Measurements from ENCODE around the gene MRPL12. TPM values are rescaled to one million over a fixed set of nuclear protein-coding genes. Genes with fewer than 3 reads are reported as not detected.

Gene MRPL12
- total RNA-seq, 4 donors from 2014 or later = 26.1 to 63.3 (median 35.8) TPM

DNA sequence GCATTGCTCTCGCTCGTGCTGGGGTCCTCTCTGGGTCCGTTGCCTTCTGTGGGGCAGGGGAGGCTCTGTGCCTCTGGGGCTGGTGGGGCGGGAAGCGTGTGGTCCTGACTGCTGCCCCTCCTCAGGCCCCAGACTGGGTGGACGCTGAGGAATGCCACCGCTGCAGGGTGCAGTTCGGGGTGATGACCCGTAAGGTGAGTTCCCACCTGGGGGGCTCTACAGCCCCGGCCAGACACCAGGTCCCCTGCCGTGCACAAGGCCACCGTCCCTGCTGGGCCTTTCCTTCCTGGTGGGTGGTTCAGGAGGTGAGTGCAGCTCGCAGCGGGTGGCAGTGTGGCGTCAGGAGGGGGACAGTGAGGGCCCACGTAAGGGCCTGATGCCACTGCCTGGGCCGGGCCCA lies 12.6 kb upstream of the MRPL12 start:
- WGBS, 2 donors = 92 to 100% methylated on average over 2 to 14 of the region's 17 CpGs
- H3K4me3 ChIP-seq = no peak overlapping the region
- no peaks in the 10 kb centered on the region for H3K27me3 ChIP-seq
- TF ChIP-seq POLR2A (IDR thresholded peaks at IDR 0.05) (no peak), CTCF (IDR thresholded peaks at IDR 0.05) (no peak), EP300 (IDR thresholded peaks at IDR 0.05) (no peak)
- no peak for DNase-seq (ENCODE audit: low spot score in 2 of 2)
- H3K4me1 ChIP-seq = peaks cover 0 to 11% (median 3%) of the 10 kb centered on the region in 4 donors
- no peak overlapping the region for H3K27ac ChIP-seq
- H3K9me3 ChIP-seq = no peaks in the 10 kb centered on the region
- H3K36me3 ChIP-seq = peaks cover 7 to 97% (median 55%) of the 10 kb centered on the region in 3 donors

- no peak overlapping the region for H3K4me3 ChIP-seq
- no peak overlapping the region for H3K27ac ChIP-seq
- TF ChIP-seq CTCF (IDR thresholded peaks at IDR 0.05) (no peak), EP300 (IDR thresholded peaks at IDR 0.05) (no peak), POLR2A (IDR thresholded peaks at IDR 0.05) (no peak)
- H3K36me3 ChIP-seq = peaks cover 8 to 100% (median 53%) of the 10 kb centered on the region in 3 donors
- no peaks in the 10 kb centered on the region for H3K27me3 ChIP-seq
- 88 to 92% methylated on average over 14 to 18 of the region's 18 CpGs for WGBS, 2 donors
- no peak for DNase-seq (ENCODE audit: low spot score in 2 of 2)
- no peaks in the 10 kb centered on the region for H3K9me3 ChIP-seq
- peaks cover 0 to 5% (median 0%) of the 10 kb centered on the region in 4 donors for H3K4me1 ChIP-seq
These were observed 12.0 kb upstream of the MRPL12 start for GRCh38 chr17:81691196-81691595.

DNA sequence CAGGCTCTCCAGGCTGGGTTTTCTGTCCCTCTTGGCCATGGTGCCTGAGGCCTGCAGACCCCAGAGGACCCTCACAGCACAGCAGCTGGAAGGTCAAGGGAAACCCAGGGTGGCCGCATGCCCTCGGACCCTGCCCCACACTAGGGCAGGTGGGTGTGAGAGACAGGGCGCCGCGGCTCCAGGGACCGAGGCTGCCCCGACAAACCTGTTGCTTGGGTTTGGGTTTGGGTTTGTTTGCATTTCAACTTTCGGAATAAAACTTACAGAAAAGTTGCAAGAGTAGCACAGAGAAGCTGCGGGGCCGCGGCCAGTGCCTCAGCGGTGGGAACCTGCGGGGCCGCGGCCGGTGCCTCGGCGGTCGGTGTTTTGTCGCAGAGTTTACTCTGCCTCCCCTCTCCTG lies 11.6 kb upstream of the MRPL12 start:
- H3K4me1 ChIP-seq = peaks cover 0 to under 1% (median 0%) of the 10 kb centered on the region in 4 donors
- DNase-seq (ENCODE audit: low spot score in 2 of 2) = no peak
- peaks cover 10 to 100% (median 53%) of the 10 kb centered on the region in 3 donors for H3K36me3 ChIP-seq
- TF ChIP-seq EP300 (IDR thresholded peaks at IDR 0.05) = no peak
- TF ChIP-seq CTCF (IDR thresholded peaks at IDR 0.05) = no peak
- no peak for TF ChIP-seq POLR2A (IDR thresholded peaks at IDR 0.05)
- no peak overlapping the region for H3K27ac ChIP-seq
- H3K27me3 ChIP-seq = no peaks in the 10 kb centered on the region
- WGBS, 2 donors = 94 to 95% methylated on average over 20 of the region's 20 CpGs
- H3K9me3 ChIP-seq = no peaks in the 10 kb centered on the region
- H3K4me3 ChIP-seq = no peak overlapping the region

DNA sequence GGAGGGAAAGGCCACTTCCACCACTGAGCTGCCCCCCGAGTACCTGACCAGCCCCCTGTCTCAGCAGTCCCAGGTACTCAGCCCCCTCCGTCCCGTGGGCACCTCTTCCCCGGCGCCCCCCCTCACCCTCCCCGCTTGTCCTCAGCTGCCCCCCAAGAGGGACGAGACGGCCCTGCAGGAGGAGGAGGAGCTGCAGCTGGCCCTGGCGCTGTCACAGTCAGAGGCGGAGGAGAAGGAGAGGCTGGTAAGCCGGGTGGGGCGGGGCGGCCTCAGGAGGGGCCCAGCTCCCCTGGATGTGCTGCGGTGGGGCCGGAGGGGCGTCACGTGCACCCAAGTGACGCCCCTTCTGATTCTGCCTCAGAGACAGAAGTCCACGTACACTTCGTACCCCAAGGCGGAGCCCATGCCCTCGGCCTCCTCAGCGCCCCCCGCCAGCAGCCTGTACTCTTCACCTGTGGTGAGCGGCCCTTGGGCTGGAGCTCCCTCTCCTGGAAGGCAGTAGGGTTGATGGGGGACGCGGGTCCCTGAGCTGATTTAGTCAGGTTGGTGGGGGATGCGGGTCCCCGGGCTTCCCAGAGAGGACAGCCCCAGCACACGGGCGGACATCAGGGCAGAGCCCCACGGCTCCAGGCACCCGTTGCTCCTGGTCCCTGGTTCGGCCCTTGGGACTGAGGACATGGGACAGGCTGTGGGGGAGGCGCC lies 9.5 kb upstream of the MRPL12 start:
- no peak overlapping the region for H3K4me3 ChIP-seq
- no peak for TF ChIP-seq POLR2A (IDR thresholded peaks at IDR 0.05)
- no peak for TF ChIP-seq CTCF (IDR thresholded peaks at IDR 0.05)
- TF ChIP-seq EP300 (IDR thresholded peaks at IDR 0.05) = no peak

GRCh38 chr17:81694810-81695209 lies 8.4 kb upstream of the MRPL12 start:
- WGBS, 2 donors = 93% methylated on average over 18 to 19 of the region's 19 CpGs
- Histone ChIP-seq H3K4me3 (no peak overlapping the region), H3K27ac (no peak overlapping the region)

More for the DNA sequence above, 9.5 kb upstream of the MRPL12 start:
- 86 to 93% methylated on average over 11 to 35 of the region's 35 CpGs for WGBS, 2 donors
- Histone ChIP-seq H3K27ac (no peak overlapping the region), H3K27me3 (no peaks in the 10 kb centered on the region), H3K9me3 (no peaks in the 10 kb centered on the region), H3K36me3 (peaks cover 10 to 100% (median 39%) of the 10 kb centered on the region in 3 donors), H3K4me1 (no peaks in the 10 kb centered on the region)
- no peak for DNase-seq (ENCODE audit: low spot score in 2 of 2)

More at GRCh38 chr17:81694810-81695209, 8.4 kb upstream of the MRPL12 start:
- H3K4me1 ChIP-seq = no peaks in the 10 kb centered on the region
- H3K36me3 ChIP-seq = peaks cover 10 to 100% (median 33%) of the 10 kb centered on the region in 3 donors
- no peaks in the 10 kb centered on the region for H3K9me3 ChIP-seq
- TF ChIP-seq POLR2A (IDR thresholded peaks at IDR 0.05) (no peak), EP300 (IDR thresholded peaks at IDR 0.05) (no peak), CTCF (IDR thresholded peaks at IDR 0.05) (no peak)
- H3K27me3 ChIP-seq = no peaks in the 10 kb centered on the region
- no peak for DNase-seq (ENCODE audit: low spot score in 2 of 2)

Data from tibial nerve (tissue), 4 donors.